HUES48 (cell line): ENCODE data around the gene CRHBP.
"Not testable (repeated sequence)": the region's sequence is repeated elsewhere in the genome, so short reads cannot be mapped to it uniquely, and the experiment has no call there.

Experiments used
- H3K27ac ChIP-seq: one replicate; pipeline ENCODE4 v1.7.0; 2013; ENCODE audit warnings: low read depth, low read length, inconsistent platforms
- H3K27me3 ChIP-seq: 2 replicates; pipeline ENCODE4 v1.6.1; 2013; ENCODE audit warnings: mild to moderate bottlenecking, low read length; ENCODE audit not compliant: control insufficient read depth, insufficient read depth
- H3K36me3 ChIP-seq: 2 replicates; pipeline ENCODE4 v1.6.1; 2013; ENCODE audit warnings: low read length; ENCODE audit not compliant: control insufficient read depth, insufficient read depth
- H3K4me1 ChIP-seq: 2 replicates; pipeline ENCODE4 v1.6.1; 2013; ENCODE audit warnings: mild to moderate bottlenecking, low read length; ENCODE audit not compliant: control insufficient read depth, insufficient read depth
- H3K4me3 ChIP-seq: 2 replicates; pipeline ENCODE4 v1.5.1; 2013; ENCODE audit warnings: mild to moderate bottlenecking, low read depth, low read length
- H3K9ac ChIP-seq: 2 replicates; pipeline ENCODE4 v1.6.1; 2013; ENCODE audit warnings: mild to moderate bottlenecking, low read depth, low read length, moderate library complexity
- H3K9me3 ChIP-seq: 2 replicates; pipeline ENCODE4 v1.6.1; 2013; ENCODE audit warnings: low read length; ENCODE audit not compliant: control insufficient read depth, insufficient read depth

Gene CRHBP, protein sequence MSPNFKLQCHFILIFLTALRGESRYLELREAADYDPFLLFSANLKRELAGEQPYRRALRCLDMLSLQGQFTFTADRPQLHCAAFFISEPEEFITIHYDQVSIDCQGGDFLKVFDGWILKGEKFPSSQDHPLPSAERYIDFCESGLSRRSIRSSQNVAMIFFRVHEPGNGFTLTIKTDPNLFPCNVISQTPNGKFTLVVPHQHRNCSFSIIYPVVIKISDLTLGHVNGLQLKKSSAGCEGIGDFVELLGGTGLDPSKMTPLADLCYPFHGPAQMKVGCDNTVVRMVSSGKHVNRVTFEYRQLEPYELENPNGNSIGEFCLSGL

DNA sequence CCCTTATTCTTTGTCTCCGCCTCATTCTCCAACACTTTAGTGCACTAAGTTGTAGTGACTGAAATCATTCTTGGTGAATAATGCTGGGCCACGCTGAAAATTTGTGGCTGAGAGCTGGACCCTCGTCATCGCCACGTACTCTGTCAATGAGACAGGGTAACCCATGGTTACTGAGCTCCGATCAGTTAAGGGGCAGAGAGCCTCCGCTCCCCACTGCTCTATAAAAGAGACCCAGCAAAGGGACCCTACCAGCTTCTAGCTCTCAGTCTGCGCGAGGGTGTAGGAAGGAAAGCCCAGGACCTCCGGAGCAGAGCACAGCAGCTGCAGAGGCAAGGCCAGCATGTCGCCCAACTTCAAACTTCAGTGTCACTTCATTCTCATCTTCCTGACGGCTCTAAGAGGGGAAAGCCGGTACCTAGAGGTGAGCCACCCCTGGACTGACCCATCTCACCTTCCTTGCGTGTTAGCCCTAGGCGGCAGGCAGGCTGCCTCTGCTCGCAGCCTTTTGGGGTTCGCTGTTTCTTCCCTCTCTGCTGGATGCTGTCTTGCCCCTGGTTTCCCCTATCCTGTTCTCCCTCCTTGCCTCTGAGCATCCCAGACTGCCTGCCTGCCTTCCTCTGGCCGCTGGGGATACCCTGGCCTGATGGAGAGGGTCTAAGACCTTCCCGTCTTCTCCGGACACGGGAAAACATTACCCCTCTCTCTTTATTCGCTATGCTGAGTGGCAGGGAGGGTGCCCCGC, at the start of gene CRHBP:
Gene CRHBP (plus strand): TSS at position 251 of the 742 bp plus-strand sequence. CDS start 90 bp downstream, at position 341.
- Histone ChIP-seq H3K9me3 (no peaks in the 10 kb centered on the region), H3K27me3 (peaks cover 52% of the 10 kb centered on the region), H3K27ac (no peak within 1 kb of the TSS), H3K4me3 (peak within 1 kb of the TSS; percentile 70), H3K4me1 (no peaks in the 10 kb centered on the region; the same call in 1 of the 2 replicates), H3K9ac (0 out of 2 replicates have a peak within 1 kb of the TSS, but pooled peaks have one; percentile 20), H3K36me3 (no peaks in the 10 kb centered on the region)

GRCh38 chr5:76908166-76908565, 44.7 kb upstream of the CRHBP start:
- Histone ChIP-seq H3K9me3 (no peaks in the 10 kb centered on the region), H3K9ac (no peak overlapping the region), H3K36me3 (no peaks in the 10 kb centered on the region), H3K4me1 (no peaks in the 10 kb centered on the region), H3K4me3 (no peak overlapping the region), H3K27ac (no peak overlapping the region), H3K27me3 (no peaks in the 10 kb centered on the region)

DNA sequence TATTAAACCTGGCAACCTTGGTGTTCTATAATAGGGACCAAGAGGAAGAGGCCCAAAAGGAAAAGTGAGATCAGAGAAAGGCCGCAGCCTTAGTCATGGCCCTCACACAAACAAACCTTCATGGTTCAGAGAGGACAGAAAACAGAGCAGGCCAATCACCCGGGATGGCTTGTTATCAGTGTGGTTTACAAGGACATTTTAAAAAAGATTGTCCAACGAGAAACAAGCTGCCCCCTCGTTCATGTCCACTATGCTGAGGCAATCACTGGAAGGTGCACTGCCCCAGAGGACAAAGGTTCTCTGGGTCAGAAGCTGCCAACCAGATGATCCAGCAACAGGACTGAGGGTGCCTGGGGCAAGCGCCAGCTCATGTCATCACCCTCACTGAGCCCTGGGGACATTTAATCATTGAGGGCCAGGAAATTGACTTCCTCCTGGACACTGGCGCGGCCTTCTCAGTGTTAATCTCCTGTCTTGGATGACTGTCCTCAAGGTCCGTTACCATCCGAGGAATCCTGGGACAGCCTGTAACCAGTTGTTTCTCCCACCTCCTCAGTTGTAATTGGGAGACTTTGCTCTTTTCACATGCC, 42.4 kb upstream of the CRHBP start:
- H3K9me3 ChIP-seq, H3K36me3 ChIP-seq, H3K4me3 ChIP-seq, H3K27me3 ChIP-seq, H3K27ac ChIP-seq, H3K9ac ChIP-seq, H3K4me1 ChIP-seq: not testable (repeated sequence)

DNA sequence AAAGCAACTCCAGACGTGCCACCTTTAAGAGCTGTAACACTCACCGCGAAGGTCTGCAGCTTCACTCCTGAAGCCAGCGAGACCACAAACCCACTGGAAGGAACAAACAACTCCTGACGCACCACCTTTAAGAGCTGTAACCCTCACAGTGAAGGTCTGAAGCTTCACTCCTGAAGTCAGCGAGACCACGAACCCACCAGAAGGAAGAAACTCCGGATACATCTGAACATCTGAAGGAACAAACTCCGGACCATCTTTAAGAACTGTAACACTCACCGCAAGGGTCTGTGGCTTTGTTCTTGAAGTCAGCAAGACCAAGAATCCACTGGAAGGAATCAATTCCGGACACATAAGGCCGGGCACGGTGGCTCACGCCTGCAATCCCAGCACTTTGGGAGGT, 38.2 kb upstream of the CRHBP start:
- H3K4me3 ChIP-seq, H3K27ac ChIP-seq, H3K36me3 ChIP-seq, H3K27me3 ChIP-seq, H3K9ac ChIP-seq, H3K4me1 ChIP-seq, H3K9me3 ChIP-seq: not testable (repeated sequence)

DNA sequence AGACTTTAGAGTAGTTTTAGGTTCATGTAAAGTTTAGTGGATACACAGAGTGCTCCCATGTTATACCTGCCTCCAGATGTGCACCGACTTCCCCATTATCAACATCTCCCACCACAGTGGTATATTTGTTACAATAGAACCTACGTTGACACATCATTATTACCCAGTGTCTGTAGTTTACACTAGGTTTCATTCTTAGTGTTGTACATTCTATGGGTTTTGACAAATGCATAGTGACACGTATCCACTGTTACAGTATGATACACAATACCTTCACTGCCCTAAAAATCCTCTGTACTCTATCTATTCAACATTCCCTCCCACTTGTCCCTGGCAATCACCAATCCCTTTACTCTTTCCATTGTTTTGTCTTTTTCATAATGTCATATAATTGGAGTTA, 34.3 kb upstream of the CRHBP start:
- Histone ChIP-seq H3K4me3 (no peak overlapping the region), H3K27ac (no peak overlapping the region), H3K36me3 (no peaks in the 10 kb centered on the region), H3K4me1 (no peaks in the 10 kb centered on the region), H3K9ac (no peak overlapping the region), H3K27me3 (no peaks in the 10 kb centered on the region), H3K9me3 (no peaks in the 10 kb centered on the region)

GRCh38 chr5:76920491-76920890, 32.4 kb upstream of the CRHBP start:
- H3K27ac ChIP-seq = no peak overlapping the region
- no peaks in the 10 kb centered on the region for H3K36me3 ChIP-seq
- H3K27me3 ChIP-seq = no peaks in the 10 kb centered on the region
- no peak overlapping the region for H3K9ac ChIP-seq
- no peaks in the 10 kb centered on the region for H3K4me1 ChIP-seq
- no peaks in the 10 kb centered on the region for H3K9me3 ChIP-seq
- no peak overlapping the region for H3K4me3 ChIP-seq

GRCh38 chr5:76926329-76927105, 26.3 kb upstream of the CRHBP start:
- Histone ChIP-seq H3K9me3 (no peaks in the 10 kb centered on the region), H3K27ac (peak overlapping the region; percentile 20), H3K27me3 (no peaks in the 10 kb centered on the region), H3K4me1 (peaks cover 10% of the 10 kb centered on the region), H3K4me3 (no peak overlapping the region), H3K36me3 (no peaks in the 10 kb centered on the region), H3K9ac (no peak overlapping the region)

GRCh38 chr5:76927961-76928360, 24.9 kb upstream of the CRHBP start:
- H3K9me3 ChIP-seq = no peaks in the 10 kb centered on the region
- H3K4me1 ChIP-seq = peaks cover 10% of the 10 kb centered on the region

DNA sequence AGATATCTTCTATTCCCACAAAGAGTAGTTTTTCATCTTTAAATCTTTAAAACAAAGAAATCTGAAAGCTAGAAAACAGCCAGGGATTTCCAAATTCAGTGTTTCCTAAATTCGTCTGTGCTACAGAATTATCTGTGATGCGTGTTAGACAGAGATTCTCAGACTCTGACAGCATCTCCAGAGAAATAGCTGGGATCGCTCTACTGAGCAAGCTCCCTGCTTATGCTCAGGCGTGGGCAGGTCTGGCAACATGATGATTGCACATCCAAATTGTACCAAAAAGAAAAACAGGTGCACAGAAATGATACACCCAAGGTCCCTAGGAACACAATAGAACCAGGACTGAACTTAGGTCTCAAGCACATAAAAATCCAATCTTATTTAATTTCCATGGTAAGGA, 22.8 kb upstream of the CRHBP start:
- Histone ChIP-seq H3K36me3 (no peaks in the 10 kb centered on the region), H3K27me3 (no peaks in the 10 kb centered on the region), H3K9ac (no peak overlapping the region), H3K4me1 (peaks cover 10% of the 10 kb centered on the region), H3K4me3 (no peak overlapping the region), H3K27ac (no peak overlapping the region), H3K9me3 (no peaks in the 10 kb centered on the region)

More at GRCh38 chr5:76927961-76928360, 24.9 kb upstream of the CRHBP start:
- Histone ChIP-seq H3K27ac (no peak overlapping the region), H3K4me3 (no peak overlapping the region), H3K27me3 (no peaks in the 10 kb centered on the region), H3K36me3 (no peaks in the 10 kb centered on the region), H3K9ac (no peak overlapping the region)

- Histone ChIP-seq H3K36me3 (no peaks in the 10 kb centered on the region), H3K27ac (no peak overlapping the region), H3K9me3 (no peaks in the 10 kb centered on the region), H3K4me1 (no peaks in the 10 kb centered on the region), H3K4me3 (no peak overlapping the region), H3K27me3 (no peaks in the 10 kb centered on the region), H3K9ac (no peak overlapping the region)
Observed at GRCh38 chr5:76938177-76938576, 14.7 kb upstream of the CRHBP start.
